GM10266 (cell line): ENCODE results near the gene KCNQ1OT1.

Experiments
- DNase-seq: peaks from one replicate; pipeline ENCODE4 v3.0.0; 2012; ENCODE audit errors: extremely low spot score
- CTCF ChIP-seq: IDR thresholded peaks from 2 replicates; pipeline ENCODE4 v1.5.1; 2012; ENCODE audit warnings: mild to moderate bottlenecking, low read depth; ENCODE audit not compliant: control insufficient read depth, insufficient read depth; ENCODE audit errors: missing control alignments

KCNQ1OT1 gene

GRCh38 chr11:2577991-2578928 is 121.5 kb downstream of the KCNQ1OT1 start:
- no peak for TF ChIP-seq CTCF
- DNase-seq, result no peak

- DNase-seq, result no peak
- no peak for TF ChIP-seq CTCF
Measured at GRCh38 chr11:2577031-2577990, 122.5 kb downstream of the KCNQ1OT1 start.

- no peak for DNase-seq
- TF ChIP-seq CTCF, result no peak
Measured at GRCh38 chr11:2576549-2576948, 123.2 kb downstream of the KCNQ1OT1 start.

- no peak for DNase-seq
- TF ChIP-seq CTCF, result no peak
Measured at GRCh38 chr11:2576111-2576510, 123.7 kb downstream of the KCNQ1OT1 start.

- no peak for DNase-seq
- TF ChIP-seq CTCF, result no peak
Measured at GRCh38 chr11:2575591-2576051, 124.2 kb downstream of the KCNQ1OT1 start.

- no peak for TF ChIP-seq CTCF
- DNase-seq, result no peak
Measured at GRCh38 chr11:2574553-2575535, 125.0 kb downstream of the KCNQ1OT1 start.
